Stimulated activated CD4-positive, alpha-beta T cell treated with anti-CD3 and anti-CD28 coated beads, Interleukin-1b, Interleukin-23, amount 100 ng/mL, for 24 hours (primary cell): ENCODE measurements around the gene GNAI3.

Experiments
- DNase-seq, 4 experiments: peaks; one replicate each; pipeline ENCODE4 v3.0.0-alpha.2; 2020; ENCODE audit warnings: low read depth in 4 of 4, low spot score in 1 of 4

Gene GNAI3

GRCh38 chr1:109548321-109549267 lies at the start of gene GNAI3:
Gene GNAI3 (plus strand): TSS chr1:109548615. CDS start chr1:109548721, 106 bp downstream.
- DNase-seq: peak; percentile 83 to 92 (median 88)

- DNase-seq: no peak
Observed at GRCh38 chr1:109499081-109499480, 49.3 kb upstream of the GNAI3 start.

- DNase-seq: peak in 2 of 4 experiments; percentile 43 to 50
Observed at GRCh38 chr1:109499661-109500536, 48.5 kb upstream of the GNAI3 start.

GRCh38 chr1:109500941-109501381 lies 47.5 kb upstream of the GNAI3 start:
- DNase-seq: no peak

- no peak for DNase-seq
Observed at GRCh38 chr1:109501644-109502363, 46.6 kb upstream of the GNAI3 start.

GRCh38 chr1:109502364-109502851 lies 46.0 kb upstream of the GNAI3 start:
- no peak for DNase-seq

- no peak for DNase-seq
Observed at GRCh38 chr1:109503935-109504334, 44.5 kb upstream of the GNAI3 start.

- DNase-seq: no peak
Observed at GRCh38 chr1:109504974-109505373, 43.4 kb upstream of the GNAI3 start.

GRCh38 chr1:109508001-109508872 lies 40.2 kb upstream of the GNAI3 start:
- no peak for DNase-seq

GRCh38 chr1:109508873-109509175 lies 39.6 kb upstream of the GNAI3 start:
- no peak for DNase-seq

GRCh38 chr1:109509176-109510134 lies 39.0 kb upstream of the GNAI3 start, which contains the start of gene AMIGO1:
Gene AMIGO1 (minus strand): TSS chr1:109509727. CDS start chr1:109508912, 815 bp downstream.
- DNase-seq: peak in 3 of 4 experiments; percentile 40 to 52 (median 44)

GRCh38 chr1:109513110-109513710 lies 35.2 kb upstream of the GNAI3 start:
- no peak for DNase-seq

- no peak for DNase-seq
Observed at GRCh38 chr1:109514846-109515245, 33.6 kb upstream of the GNAI3 start.

GRCh38 chr1:109516872-109517271 lies 31.5 kb upstream of the GNAI3 start:
- DNase-seq: no peak

- DNase-seq: no peak
Observed at GRCh38 chr1:109517337-109517736, 31.1 kb upstream of the GNAI3 start.

GRCh38 chr1:109521002-109521951 lies 27.1 kb upstream of the GNAI3 start:
- DNase-seq: no peak

GRCh38 chr1:109522026-109522425 lies 26.4 kb upstream of the GNAI3 start:
- DNase-seq: no peak
